GM23248 (cell line): Measurements from ENCODE around the gene PDZD11. TPM values are rescaled to one million over a fixed set of nuclear protein-coding genes. Genes with fewer than 3 reads are reported as not detected.
A peak's percentile ranks its signal among the peaks of the same experiment; 100 is the strongest.

ENCODE experiments used
- DNase-seq: peaks from one replicate; pipeline ENCODE4 v3.0.0-alpha.2; 2015
- H2AFZ ChIP-seq: fragments of 200-600 bp; sonication (generic); 2 replicates; pipeline ENCODE4 v1.6.1; 2016; ENCODE audit warnings: antibody characterized with exemption
- H3F3A ChIP-seq: fragments of 200-600 bp; sonication (generic); 2 replicates; pipeline ENCODE4 v1.6.1; 2016; ENCODE audit warnings: mild to moderate bottlenecking, antibody characterized with exemption, mixed run types; ENCODE audit not compliant: insufficient read depth
- H3K27ac ChIP-seq: fragments of 200-600 bp; sonication (generic); 2 replicates; pipeline ENCODE4 v1.5.1; 2016; ENCODE audit warnings: mild to moderate bottlenecking
- H3K27me3 ChIP-seq: fragments of 200-600 bp; sonication (generic); replicated peaks from 2 replicates; pipeline ENCODE4 v1.6.1; 2016; ENCODE audit warnings: mild to moderate bottlenecking; ENCODE audit not compliant: insufficient read depth
- H3K36me3 ChIP-seq: fragments of 200-600 bp; sonication (generic); 2 replicates; pipeline ENCODE4 v1.6.1; 2016; ENCODE audit warnings: low read depth, mild to moderate bottlenecking
- H3K4me1 ChIP-seq: fragments of 200-600 bp; sonication (generic); 2 replicates; pipeline ENCODE4 v1.6.1; 2016; ENCODE audit warnings: mild to moderate bottlenecking; ENCODE audit not compliant: insufficient read depth
- H3K4me2 ChIP-seq: fragments of 200-600 bp; sonication (generic); one replicate; pipeline ENCODE4 v1.6.1; 2016; ENCODE audit warnings: mild to moderate bottlenecking; ENCODE audit not compliant: unreplicated experiment
- H3K4me3 ChIP-seq: fragments of 200-600 bp; sonication (generic); 2 replicates; pipeline ENCODE4 v1.5.1; 2016; ENCODE audit warnings: mild to moderate bottlenecking
- H3K79me2 ChIP-seq: fragments of 200-600 bp; sonication (generic); 2 replicates; pipeline ENCODE4 v1.6.1; 2016; ENCODE audit warnings: mild to moderate bottlenecking; ENCODE audit not compliant: insufficient read depth
- H3K9ac ChIP-seq: fragments of 200-600 bp; sonication (generic); 2 replicates; pipeline ENCODE4 v1.6.1; 2016; ENCODE audit warnings: mild to moderate bottlenecking
- H3K9me2 ChIP-seq: fragments of 200-600 bp; sonication (generic); 2 replicates; pipeline ENCODE4 v1.6.1; 2016; ENCODE audit warnings: mixed run types, mild to moderate bottlenecking, moderate library complexity; ENCODE audit not compliant: insufficient read depth
- H3K9me3 ChIP-seq: fragments of 200-600 bp; sonication (generic); one replicate; pipeline ENCODE4 v1.6.1; 2017; ENCODE audit warnings: low read depth
- H4K20me1 ChIP-seq: fragments of 200-600 bp; sonication (generic); 2 replicates; pipeline ENCODE4 v1.6.0; 2016; ENCODE audit not compliant: insufficient read depth
- EZH2 ChIP-seq: fragments of 200-600 bp; sonication (generic); IDR thresholded peaks from 2 replicates; pipeline ENCODE4 v1.6.1; 2018; ENCODE audit warnings: antibody characterized with exemption, mild to moderate bottlenecking; ENCODE audit not compliant: insufficient read depth, poor library complexity, severe bottlenecking
- EZH2phosphoT487 ChIP-seq: fragments of 200-600 bp; sonication (generic); IDR thresholded peaks from 2 replicates; pipeline ENCODE4 v1.6.1; 2018; ENCODE audit warnings: antibody characterized with exemption, moderate library complexity, mild to moderate bottlenecking, low read depth; ENCODE audit not compliant: insufficient read depth
- WGBS, 2 experiments: methylation state at CpG; one replicate each; pipeline ENCODE4 v1.1.6; 2015 to 2017; ENCODE audit warnings: low lambda C conversion rate in 2 of 2, low coverage in 1 of 2; ENCODE audit errors: missing lambda C conversion rate in 2 of 2; 5-methylcytosine and 5-hydroxymethylcytosine counted together
- in situ Hi-C: fragments of 300-500 bp; cut with MboI; formaldehyde crosslinking; loops from 2 replicates; pipeline ENCODE4 v1.15.0; 2020
- polyA plus RNA-seq: library from polyadenylated mRNA; unstranded; fragments of >200 nt; fragmentation: Nextera tagmentation; extraction: Ambion mirVana; gene quantifications from 2 replicates; pipeline ENCODE4 v1.2.1, GENCODE V29; 2016
- total RNA-seq: library from RNA; depleted of rRNA; stranded (reverse); fragments of >200 nt; shearing (Covaris generic); gene quantifications from 2 replicates; pipeline ENCODE4 v1.2.3, GENCODE V29; 2014; rRNA removed

PDZD11 gene, protein sequence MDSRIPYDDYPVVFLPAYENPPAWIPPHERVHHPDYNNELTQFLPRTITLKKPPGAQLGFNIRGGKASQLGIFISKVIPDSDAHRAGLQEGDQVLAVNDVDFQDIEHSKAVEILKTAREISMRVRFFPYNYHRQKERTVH
- 57.0 and 59.3 TPM in 2 replicates for total RNA-seq
- polyA plus RNA-seq: 110 and 116 TPM in 2 replicates

DNA sequence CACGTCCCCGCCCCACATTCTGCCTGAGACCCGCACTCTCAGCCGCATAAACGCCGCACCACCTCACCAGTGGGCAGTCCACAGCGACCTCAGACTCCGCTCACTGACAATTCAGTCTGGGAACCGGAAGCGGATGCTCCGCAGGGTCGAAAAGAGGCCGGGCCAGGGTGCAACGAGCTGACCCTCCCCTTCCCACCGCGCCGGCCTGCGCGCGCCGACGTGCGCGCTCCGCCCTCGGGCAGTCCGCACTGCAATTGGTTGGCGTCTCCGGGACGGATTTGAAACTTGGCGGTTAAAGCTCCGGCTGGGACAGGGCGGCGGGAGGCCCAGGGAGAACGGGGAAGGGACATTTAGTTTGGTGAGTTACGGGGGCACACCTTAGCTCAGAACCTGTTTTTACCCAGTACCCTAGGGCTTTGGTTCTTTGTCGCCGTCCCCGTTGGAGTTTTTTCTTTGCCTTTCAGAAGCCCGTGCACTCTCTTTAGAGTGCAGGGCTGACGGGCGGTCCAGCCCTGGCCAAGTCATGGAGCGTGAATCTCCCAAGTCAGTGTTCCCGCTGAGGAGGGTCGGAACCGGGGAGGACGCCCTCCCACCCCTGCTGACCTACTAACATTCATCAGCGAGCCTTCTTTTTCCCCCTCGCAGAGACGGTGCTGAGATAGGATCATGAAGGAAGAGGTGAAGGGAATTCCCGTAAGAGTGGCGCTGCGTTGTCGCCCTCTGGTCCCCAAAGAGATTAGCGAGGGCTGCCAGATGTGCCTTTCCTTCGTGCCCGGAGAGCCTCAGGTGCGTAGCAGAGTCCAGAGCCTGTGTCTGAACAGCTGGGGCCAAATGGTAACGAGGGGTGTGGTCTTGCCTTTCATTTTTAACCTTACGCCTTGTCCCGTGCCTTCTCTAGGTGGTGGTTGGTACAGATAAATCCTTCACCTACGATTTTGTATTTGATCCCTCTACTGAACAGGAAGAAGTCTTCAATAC, at the start of gene PDZD11, which contains the start of gene KIF4A:
Gene PDZD11, minus strand, starts transcription at position 135 of the 978 bp plus-strand sequence. CDS start 586 bp downstream, outside the sequence.
Gene KIF4A, plus strand, starts transcription at position 312 of the 978 bp plus-strand sequence. Its CDS starts 355 bp downstream, at position 667.
- peak; percentile 90 for DNase-seq
- H3K36me3 ChIP-seq: no peaks in the 10 kb centered on the region
- TF ChIP-seq EZH2phosphoT487 (no peak), EZH2 (no peak)
- H3K4me1 ChIP-seq: peaks cover 3% of the 10 kb centered on the region; the same call in 1 of the 2 replicates
- H3K9me2 ChIP-seq: no peaks in the 10 kb centered on the region
- H2AFZ ChIP-seq: peak within 1 kb of the TSS; percentile 90
- H3F3A ChIP-seq: no peaks in the 10 kb centered on the region
- in situ Hi-C loops: no loop called here
- H3K27ac ChIP-seq: peak within 1 kb of the TSS; percentile 45; the same call in 1 of the 2 replicates
- H3K4me2 ChIP-seq: peak within 1 kb of the TSS; percentile 90
- WGBS, 2 experiments: 1 to 2% methylated on average over 49 to 54 of the region's 62 CpGs
- H3K9me3 ChIP-seq: no peaks in the 10 kb centered on the region
- peak within 1 kb of the TSS; percentile 87 for H3K9ac ChIP-seq
- H3K79me2 ChIP-seq: peaks cover 56% of the 10 kb centered on the region
- no peaks in the 10 kb centered on the region for H4K20me1 ChIP-seq
- no peaks in the 10 kb centered on the region for H3K27me3 ChIP-seq
- H3K4me3 ChIP-seq: peak within 1 kb of the TSS; percentile 92

DNA sequence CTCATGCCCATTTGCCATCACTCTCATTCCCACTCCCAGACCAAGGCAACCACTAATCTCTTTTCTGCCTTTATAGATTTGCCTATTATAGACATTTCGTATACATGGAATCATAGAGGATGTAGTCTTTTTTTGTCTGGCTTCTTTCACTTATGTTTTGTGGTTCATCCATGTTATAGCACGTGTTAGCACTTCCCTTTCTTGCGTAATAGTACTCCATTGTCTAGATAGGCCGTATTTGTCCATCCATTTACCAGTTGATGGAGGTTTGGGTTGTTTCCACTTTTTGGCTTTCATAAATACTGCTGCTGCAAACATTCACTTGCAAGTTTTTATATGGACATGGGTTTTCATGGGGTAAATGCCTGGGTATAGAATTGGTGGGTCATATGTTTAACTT, 48.6 kb upstream of the PDZD11 start:
- Histone ChIP-seq H3K4me1 (no peaks in the 10 kb centered on the region), H2AFZ (no peak overlapping the region), H3K36me3 (no peaks in the 10 kb centered on the region), H3K9ac (no peak overlapping the region), H3K4me2 (no peak overlapping the region), H3F3A (no peaks in the 10 kb centered on the region), H3K4me3 (no peak overlapping the region), H3K79me2 (no peaks in the 10 kb centered on the region), H3K9me2 (no peaks in the 10 kb centered on the region), H3K27ac (no peak overlapping the region), H3K27me3 (no peaks in the 10 kb centered on the region), H3K9me3 (no peaks in the 10 kb centered on the region), H4K20me1 (no peaks in the 10 kb centered on the region)
- in situ Hi-C loops: no loop called here
- DNase-seq: no peak
- TF ChIP-seq EZH2 (no peak), EZH2phosphoT487 (no peak)
- WGBS, 2 experiments: 85 to 86% methylated on average over 4 of the region's 4 CpGs

DNA sequence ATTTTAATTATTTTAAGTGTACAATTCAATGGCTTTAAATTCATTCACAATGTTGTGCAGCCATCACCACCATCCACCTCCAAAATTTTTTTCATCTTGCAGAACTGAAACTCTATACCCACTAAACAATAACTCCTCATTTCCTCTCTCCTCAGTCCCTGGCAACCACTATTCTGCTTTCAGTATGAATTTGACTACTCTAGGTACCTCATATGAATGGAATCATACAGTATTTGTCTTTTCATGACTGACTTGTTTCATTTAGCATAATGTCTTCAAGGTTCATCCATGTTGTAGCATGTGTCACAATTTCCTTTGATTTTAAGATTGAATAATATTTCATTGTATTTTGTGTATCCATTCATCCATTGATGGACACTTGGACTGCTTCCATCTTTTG, 47.0 kb upstream of the PDZD11 start:
- in situ Hi-C loops: no loop called here
- H3K27me3 ChIP-seq: no peaks in the 10 kb centered on the region
- no peaks in the 10 kb centered on the region for H4K20me1 ChIP-seq
- H3F3A ChIP-seq: no peaks in the 10 kb centered on the region
- H3K9me3 ChIP-seq: no peaks in the 10 kb centered on the region
- no peak overlapping the region for H3K27ac ChIP-seq
- TF ChIP-seq EZH2phosphoT487 (no peak), EZH2 (no peak)
- no peaks in the 10 kb centered on the region for H3K36me3 ChIP-seq
- H3K4me3 ChIP-seq: no peak overlapping the region
- H3K9ac ChIP-seq: no peak overlapping the region
- no peaks in the 10 kb centered on the region for H3K9me2 ChIP-seq
- no peaks in the 10 kb centered on the region for H3K4me1 ChIP-seq
- no peaks in the 10 kb centered on the region for H3K79me2 ChIP-seq
- DNase-seq: no peak
- no peak overlapping the region for H2AFZ ChIP-seq
- H3K4me2 ChIP-seq: no peak overlapping the region

DNA sequence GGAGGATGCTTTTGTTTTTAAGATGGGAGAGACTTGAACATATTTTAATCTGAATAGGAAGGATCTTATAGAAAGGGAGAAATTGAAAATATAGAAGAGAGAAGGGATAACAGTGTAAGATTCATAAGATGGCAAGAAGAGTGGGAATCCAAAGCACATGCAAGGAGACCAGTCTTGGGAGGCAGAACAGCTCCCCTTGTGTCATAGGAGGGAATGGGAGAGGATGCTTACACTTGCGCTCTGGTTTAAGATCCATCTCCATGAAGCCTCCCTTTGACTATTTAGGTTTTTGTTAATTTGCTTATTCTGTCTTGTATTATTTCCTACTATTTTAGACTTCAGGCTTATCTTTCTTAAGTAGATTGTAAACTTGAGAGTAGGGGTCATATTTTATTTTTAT, 42.9 kb upstream of the PDZD11 start:
- Histone ChIP-seq H3K27me3 (no peaks in the 10 kb centered on the region), H3K79me2 (no peaks in the 10 kb centered on the region), H3K9me2 (no peaks in the 10 kb centered on the region), H3F3A (no peaks in the 10 kb centered on the region), H3K4me3 (no peak overlapping the region), H3K27ac (no peak overlapping the region), H4K20me1 (no peaks in the 10 kb centered on the region), H3K36me3 (no peaks in the 10 kb centered on the region), H2AFZ (no peak overlapping the region), H3K9me3 (no peaks in the 10 kb centered on the region), H3K9ac (no peak overlapping the region), H3K4me1 (no peaks in the 10 kb centered on the region), H3K4me2 (no peak overlapping the region)
- TF ChIP-seq EZH2phosphoT487 (no peak), EZH2 (no peak)
- WGBS, 2 experiments: 100% methylated on average over 1 of the region's 1 CpG
- DNase-seq: no peak
- in situ Hi-C loops: no loop called here
